ENCODE data around the gene CTSE.
"Not testable (repeated sequence)": the region's sequence is repeated elsewhere in the genome, so short reads cannot be mapped to it uniquely, and the experiment has no call there.

CTSE gene

GRCh38 chr1:206023695-206024094, at the start of gene CTSE:
Gene CTSE, minus strand, starts transcription at chr1:206023895. Its CDS starts 104 bp downstream, at chr1:206023791.
- FAIRE-seq: no peak

- FAIRE-seq: no peak
Observed at GRCh38 chr1:206070627-206071304, 47.1 kb upstream of the CTSE start.

- FAIRE-seq: no peak
Observed at GRCh38 chr1:206068314-206068713, 44.6 kb upstream of the CTSE start.

- FAIRE-seq: no peak
Observed at GRCh38 chr1:206067486-206068227, 44.0 kb upstream of the CTSE start.

GRCh38 chr1:206066479-206067171, 42.9 kb upstream of the CTSE start:
- FAIRE-seq: no peak

- no peak for FAIRE-seq
Observed at GRCh38 chr1:206065547-206066145, 42.0 kb upstream of the CTSE start.

GRCh38 chr1:206064501-206064900, 40.8 kb upstream of the CTSE start:
- not testable (repeated sequence) for FAIRE-seq

GRCh38 chr1:206064001-206064400, 40.3 kb upstream of the CTSE start:
- FAIRE-seq: not testable (repeated sequence)

GRCh38 chr1:206062464-206062863, 38.8 kb upstream of the CTSE start:
- no peak for FAIRE-seq

GRCh38 chr1:206060844-206061243, 37.1 kb upstream of the CTSE start:
- FAIRE-seq: no peak

GRCh38 chr1:206059355-206059915, 35.7 kb upstream of the CTSE start:
- FAIRE-seq: no peak

- FAIRE-seq: no peak
Observed at GRCh38 chr1:206058927-206059292, 35.2 kb upstream of the CTSE start.

- not testable (repeated sequence) for FAIRE-seq
Observed at GRCh38 chr1:206058289-206058926, 34.7 kb upstream of the CTSE start.

GRCh38 chr1:206055639-206056323, 32.1 kb upstream of the CTSE start:
- not testable (repeated sequence) for FAIRE-seq

GRCh38 chr1:206055069-206055625, 31.5 kb upstream of the CTSE start:
- not testable (repeated sequence) for FAIRE-seq

GRCh38 chr1:206053616-206054015, 29.9 kb upstream of the CTSE start:
- not testable (repeated sequence) for FAIRE-seq

GRCh38 chr1:206052919-206053610, 29.4 kb upstream of the CTSE start, which contains the start of gene RHEX:
Gene RHEX, plus strand, starts transcription at chr1:206053173. Its CDS starts 44,656 bp downstream, at chr1:206097829.
- FAIRE-seq: not testable (repeated sequence)

- not testable (repeated sequence) for FAIRE-seq
Observed at GRCh38 chr1:206052231-206052865, 28.7 kb upstream of the CTSE start.

GRCh38 chr1:206050655-206051235, 27.1 kb upstream of the CTSE start:
- FAIRE-seq: no peak
